GM12865 (cell line): Measurements from ENCODE around the gene HDAC10.

Experiments
- DNase-seq: peaks from one replicate; pipeline ENCODE4 v3.0.0; 2010; ENCODE audit warnings: low read depth
- H3K4me3 ChIP-seq: 2 replicates; pipeline ENCODE4 v1.5.1; 2011; ENCODE audit warnings: mild to moderate bottlenecking, low read depth, low read length, control low read depth
- TF ChIP-seq, protein P1 (sequence below): IDR thresholded peaks from 2 replicates; pipeline ENCODE4 v1.5.1; 2011; ENCODE audit warnings: low read length, control low read depth, low read depth, inconsistent platforms; ENCODE audit not compliant: insufficient read depth; ENCODE audit errors: missing control alignments

HDAC10 gene

GRCh38 chr22:50259302-50259701, 8.2 kb upstream of the HDAC10 start:
- H3K4me3 ChIP-seq: no peak overlapping the region
- TF ChIP-seq, protein P1, sequence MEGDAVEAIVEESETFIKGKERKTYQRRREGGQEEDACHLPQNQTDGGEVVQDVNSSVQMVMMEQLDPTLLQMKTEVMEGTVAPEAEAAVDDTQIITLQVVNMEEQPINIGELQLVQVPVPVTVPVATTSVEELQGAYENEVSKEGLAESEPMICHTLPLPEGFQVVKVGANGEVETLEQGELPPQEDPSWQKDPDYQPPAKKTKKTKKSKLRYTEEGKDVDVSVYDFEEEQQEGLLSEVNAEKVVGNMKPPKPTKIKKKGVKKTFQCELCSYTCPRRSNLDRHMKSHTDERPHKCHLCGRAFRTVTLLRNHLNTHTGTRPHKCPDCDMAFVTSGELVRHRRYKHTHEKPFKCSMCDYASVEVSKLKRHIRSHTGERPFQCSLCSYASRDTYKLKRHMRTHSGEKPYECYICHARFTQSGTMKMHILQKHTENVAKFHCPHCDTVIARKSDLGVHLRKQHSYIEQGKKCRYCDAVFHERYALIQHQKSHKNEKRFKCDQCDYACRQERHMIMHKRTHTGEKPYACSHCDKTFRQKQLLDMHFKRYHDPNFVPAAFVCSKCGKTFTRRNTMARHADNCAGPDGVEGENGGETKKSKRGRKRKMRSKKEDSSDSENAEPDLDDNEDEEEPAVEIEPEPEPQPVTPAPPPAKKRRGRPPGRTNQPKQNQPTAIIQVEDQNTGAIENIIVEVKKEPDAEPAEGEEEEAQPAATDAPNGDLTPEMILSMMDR: no peak
- no peak for DNase-seq

DNA sequence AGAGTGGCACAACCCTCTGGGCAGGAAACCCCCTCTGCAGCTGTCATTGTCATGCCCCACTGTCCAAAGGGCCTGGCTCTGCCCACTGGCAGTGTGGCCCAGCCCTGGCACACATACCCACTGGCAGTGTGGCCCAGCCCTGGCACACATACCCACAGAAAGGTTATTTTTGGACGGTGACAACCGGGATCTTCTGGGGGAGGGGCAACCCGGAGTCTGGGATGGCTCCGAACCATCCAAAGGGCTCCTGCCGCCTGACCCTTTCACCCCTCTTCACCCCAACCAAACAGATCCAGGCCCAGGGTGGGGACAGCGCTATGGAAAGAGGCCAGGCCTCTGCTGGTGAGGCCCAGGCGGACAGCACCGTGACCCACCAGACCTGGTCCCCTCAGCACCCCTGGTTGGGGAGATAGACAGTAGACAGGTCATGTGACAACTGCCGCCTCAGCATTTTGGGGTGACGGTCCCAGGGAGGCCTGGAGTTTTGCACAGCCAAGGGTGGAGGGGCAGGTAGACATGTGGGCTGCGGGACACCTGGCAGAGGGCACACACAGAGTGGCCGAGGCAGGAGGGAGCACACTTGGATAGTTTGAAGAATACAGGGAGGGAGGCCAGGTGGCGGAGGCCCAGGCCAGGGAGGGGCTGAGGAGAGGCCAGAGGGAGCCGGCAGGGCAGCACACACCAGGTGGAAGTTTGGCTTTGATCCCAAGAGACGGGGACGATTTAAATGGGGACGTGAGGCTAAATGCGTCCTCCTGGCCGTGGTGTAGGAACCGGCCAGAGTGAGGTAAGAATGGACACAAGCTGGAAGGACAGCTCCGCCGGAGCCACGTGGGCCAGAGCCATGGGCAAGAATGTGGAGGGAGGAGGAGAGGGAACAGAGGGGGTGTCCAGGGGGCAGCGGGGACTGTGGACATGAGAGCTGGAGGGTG, 7.6 kb upstream of the HDAC10 start:
- DNase-seq: no peak
- H3K4me3 ChIP-seq: no peak overlapping the region
- TF ChIP-seq, protein P1: no peak

GRCh38 chr22:50257451-50258360, 6.6 kb upstream of the HDAC10 start:
- H3K4me3 ChIP-seq: no peak overlapping the region
- no peak for DNase-seq
- TF ChIP-seq, protein P1: no peak

DNA sequence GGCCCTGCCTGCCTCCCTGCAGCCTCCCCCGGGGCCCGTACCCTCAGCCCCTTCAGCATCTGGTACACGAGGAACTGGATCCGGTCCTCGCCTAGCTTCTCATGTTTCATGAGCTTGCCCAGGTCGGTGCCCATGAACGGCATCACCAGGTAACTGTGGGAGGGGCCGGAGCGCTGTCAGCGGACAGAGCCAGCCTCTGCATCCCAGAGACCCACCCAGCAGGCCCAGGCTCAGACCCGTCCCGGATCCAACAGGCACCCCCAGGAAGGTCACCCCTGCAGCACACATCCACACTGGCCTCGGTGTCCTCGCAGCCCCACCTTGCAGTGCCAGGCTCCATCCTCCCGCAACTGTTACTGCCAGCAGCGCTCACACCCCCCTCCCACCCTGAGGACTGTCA, 6.0 kb upstream of the HDAC10 start:
- TF ChIP-seq, protein P1: no peak

GRCh38 chr22:50256258-50256862, 5.3 kb upstream of the HDAC10 start:
- no peak overlapping the region for H3K4me3 ChIP-seq
- no peak for DNase-seq
- TF ChIP-seq, protein P1: no peak

More for the DNA sequence above, 6.0 kb upstream of the HDAC10 start:
- no peak overlapping the region for H3K4me3 ChIP-seq
- no peak for DNase-seq

DNA sequence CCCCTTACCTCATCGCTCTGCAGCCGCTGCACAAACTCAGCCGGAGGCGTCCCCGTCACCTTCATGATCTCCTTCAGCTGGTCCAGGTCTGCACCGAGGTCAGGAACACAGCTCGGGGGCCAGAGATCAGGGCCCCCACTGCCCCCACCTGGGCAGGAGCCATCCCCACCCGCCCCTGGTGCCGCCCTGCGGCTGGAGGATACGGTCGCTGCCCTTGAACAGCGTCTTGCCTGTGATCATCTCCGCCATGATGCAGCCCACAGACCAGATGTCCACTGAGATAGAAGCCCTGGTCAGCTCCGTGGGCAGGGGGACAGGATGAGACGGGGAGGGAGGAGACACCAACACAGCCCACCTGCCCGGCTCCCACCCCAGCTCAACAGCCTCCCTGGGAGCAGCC, 4.5 kb upstream of the HDAC10 start:
- no peak for DNase-seq
- H3K4me3 ChIP-seq: no peak overlapping the region
- TF ChIP-seq, protein P1: no peak
